Measurements from ENCODE around the gene GRB10.

DNA sequence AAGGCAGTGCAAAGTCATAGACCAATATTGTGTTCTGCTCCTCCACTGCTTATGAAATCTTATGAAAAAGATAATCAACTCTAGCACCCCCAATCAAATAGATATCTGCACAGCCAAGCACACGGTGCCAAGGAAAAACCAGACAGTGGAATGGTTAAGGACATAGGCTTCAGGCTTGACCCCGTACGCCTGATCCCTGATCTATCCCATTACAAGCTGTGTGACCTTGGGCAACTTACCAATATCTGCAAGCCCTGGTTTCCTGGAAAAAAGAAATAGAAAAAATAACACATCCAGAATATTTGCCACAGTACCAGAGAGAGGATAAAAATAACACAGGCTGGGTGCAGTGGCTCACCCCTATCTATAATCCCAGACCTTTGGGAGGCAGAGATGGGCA is 56.9 kb downstream of the GRB10 start:
- TF ChIP-seq, protein P1, sequence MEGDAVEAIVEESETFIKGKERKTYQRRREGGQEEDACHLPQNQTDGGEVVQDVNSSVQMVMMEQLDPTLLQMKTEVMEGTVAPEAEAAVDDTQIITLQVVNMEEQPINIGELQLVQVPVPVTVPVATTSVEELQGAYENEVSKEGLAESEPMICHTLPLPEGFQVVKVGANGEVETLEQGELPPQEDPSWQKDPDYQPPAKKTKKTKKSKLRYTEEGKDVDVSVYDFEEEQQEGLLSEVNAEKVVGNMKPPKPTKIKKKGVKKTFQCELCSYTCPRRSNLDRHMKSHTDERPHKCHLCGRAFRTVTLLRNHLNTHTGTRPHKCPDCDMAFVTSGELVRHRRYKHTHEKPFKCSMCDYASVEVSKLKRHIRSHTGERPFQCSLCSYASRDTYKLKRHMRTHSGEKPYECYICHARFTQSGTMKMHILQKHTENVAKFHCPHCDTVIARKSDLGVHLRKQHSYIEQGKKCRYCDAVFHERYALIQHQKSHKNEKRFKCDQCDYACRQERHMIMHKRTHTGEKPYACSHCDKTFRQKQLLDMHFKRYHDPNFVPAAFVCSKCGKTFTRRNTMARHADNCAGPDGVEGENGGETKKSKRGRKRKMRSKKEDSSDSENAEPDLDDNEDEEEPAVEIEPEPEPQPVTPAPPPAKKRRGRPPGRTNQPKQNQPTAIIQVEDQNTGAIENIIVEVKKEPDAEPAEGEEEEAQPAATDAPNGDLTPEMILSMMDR (IDR thresholded peaks at IDR 0.05): no peak
- TF ChIP-seq POLR2A (IDR thresholded peaks at IDR 0.05): no peak

Data from testis (tissue), 2 donors.